KMS-11 (cell line): Measurements from ENCODE around the gene NKX2-1.

Experiments
- H2AFZ ChIP-seq: fragments of 200-600 bp; sonication (generic); 2 replicates; pipeline ENCODE4 v1.6.1; 2016; ENCODE audit warnings: antibody characterized with exemption, mixed run types, low read depth
- H3K27ac ChIP-seq: fragments of 200-600 bp; sonication (generic); 2 replicates; pipeline ENCODE4 v1.6.1; 2016; ENCODE audit warnings: mild to moderate bottlenecking, mixed run types
- H3K27me3 ChIP-seq: fragments of 200-600 bp; sonication (generic); 2 replicates; pipeline ENCODE4 v1.6.1; 2017; ENCODE audit warnings: mild to moderate bottlenecking, low read depth, mixed run types, moderate library complexity; ENCODE audit not compliant: insufficient read depth
- H3K36me3 ChIP-seq: fragments of 200-600 bp; sonication (generic); 2 replicates; pipeline ENCODE4 v1.6.1; 2017; ENCODE audit warnings: mild to moderate bottlenecking, mixed run types; ENCODE audit not compliant: insufficient read depth
- H3K4me1 ChIP-seq: fragments of 200-600 bp; sonication (generic); 2 replicates; pipeline ENCODE4 v1.6.1; 2016; ENCODE audit warnings: mild to moderate bottlenecking, low read depth, mixed run types; ENCODE audit not compliant: poor library complexity, severe bottlenecking
- H3K4me2 ChIP-seq: fragments of 200-600 bp; sonication (generic); 2 replicates; pipeline ENCODE4 v1.7.0; 2016; ENCODE audit warnings: mild to moderate bottlenecking, mixed run types
- H3K4me3 ChIP-seq: fragments of 200-600 bp; sonication (generic); IDR thresholded peaks from 2 replicates; pipeline ENCODE4 v1.6.1; 2017; ENCODE audit warnings: low read depth, low read length, mixed read lengths; ENCODE audit not compliant: insufficient read depth
- H3K79me2 ChIP-seq: fragments of 200-600 bp; sonication (generic); 2 replicates; pipeline ENCODE4 v1.6.1; 2016; ENCODE audit warnings: low read depth, mixed run types; ENCODE audit not compliant: insufficient read depth
- H3K9ac ChIP-seq: fragments of 200-600 bp; sonication (generic); 2 replicates; pipeline ENCODE4 v1.6.1; 2016; ENCODE audit warnings: mild to moderate bottlenecking, mixed run types
- H4K20me1 ChIP-seq: fragments of 200-600 bp; sonication (generic); 2 replicates; pipeline ENCODE4 v1.6.1; 2016; ENCODE audit warnings: mild to moderate bottlenecking, mixed run types; ENCODE audit not compliant: insufficient read depth
- TF ChIP-seq, protein P1 (sequence below): fragments of 200-600 bp; sonication (generic); conservative IDR thresholded peaks from 2 replicates; pipeline ENCODE4 v1.6.1; 2017; ENCODE audit warnings: low read depth, mild to moderate bottlenecking, antibody characterized with exemption, low read length, moderate library complexity, mixed read lengths

The NKX2-1 gene

DNA sequence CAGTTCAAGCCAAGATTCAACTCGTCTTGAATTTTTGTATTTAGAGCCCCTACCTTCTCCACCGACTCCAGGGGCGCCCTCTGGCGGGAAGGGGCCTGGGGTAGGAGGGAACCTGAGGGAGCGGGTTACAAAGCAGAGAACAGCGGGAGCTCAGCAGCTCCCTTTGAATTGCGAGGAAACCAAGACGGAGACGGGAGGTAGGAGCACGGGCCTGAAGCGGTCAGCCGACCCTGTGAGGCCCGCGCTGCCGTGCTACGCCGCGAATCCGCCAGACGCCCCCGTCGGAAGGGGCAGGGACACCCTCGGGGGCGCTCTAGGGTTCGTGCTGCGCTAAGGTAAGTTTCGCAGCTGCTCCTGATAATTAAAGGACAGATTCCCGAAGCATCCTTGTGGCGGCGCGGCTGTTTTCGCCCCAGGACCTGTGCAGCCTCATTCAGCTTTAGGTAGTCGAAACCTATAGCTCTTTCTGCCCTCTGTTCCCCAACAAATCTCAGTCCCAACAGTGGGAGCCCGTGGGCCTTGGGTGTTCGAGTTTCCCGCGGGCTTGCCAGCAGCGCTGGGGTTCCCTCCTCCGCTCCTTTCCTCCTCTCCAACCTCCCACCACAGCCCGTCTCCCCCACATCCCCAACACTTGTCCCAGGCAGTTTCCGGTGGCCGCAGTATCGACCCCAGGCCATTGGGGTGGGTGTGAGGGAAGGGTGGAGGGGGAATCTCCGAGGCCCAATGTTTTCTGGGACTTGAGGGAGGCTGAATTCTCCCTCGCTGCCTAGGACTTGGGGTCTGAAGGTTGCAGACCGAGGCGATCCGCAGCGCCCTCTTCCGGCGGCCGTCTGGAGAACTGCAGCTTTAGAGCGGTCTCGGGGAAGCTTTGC is 5.1 kb upstream of the NKX2-1 start:
- H3K4me1 ChIP-seq = no peaks in the 10 kb centered on the region
- H3K79me2 ChIP-seq = no peaks in the 10 kb centered on the region
- no peak overlapping the region for H3K27ac ChIP-seq
- no peak overlapping the region for H3K4me3 ChIP-seq
- H2AFZ ChIP-seq = no peak overlapping the region
- H3K9ac ChIP-seq = no peak overlapping the region
- no peaks in the 10 kb centered on the region for H3K36me3 ChIP-seq
- no peaks in the 10 kb centered on the region for H3K27me3 ChIP-seq
- no peaks in the 10 kb centered on the region for H4K20me1 ChIP-seq
- TF ChIP-seq, protein P1, sequence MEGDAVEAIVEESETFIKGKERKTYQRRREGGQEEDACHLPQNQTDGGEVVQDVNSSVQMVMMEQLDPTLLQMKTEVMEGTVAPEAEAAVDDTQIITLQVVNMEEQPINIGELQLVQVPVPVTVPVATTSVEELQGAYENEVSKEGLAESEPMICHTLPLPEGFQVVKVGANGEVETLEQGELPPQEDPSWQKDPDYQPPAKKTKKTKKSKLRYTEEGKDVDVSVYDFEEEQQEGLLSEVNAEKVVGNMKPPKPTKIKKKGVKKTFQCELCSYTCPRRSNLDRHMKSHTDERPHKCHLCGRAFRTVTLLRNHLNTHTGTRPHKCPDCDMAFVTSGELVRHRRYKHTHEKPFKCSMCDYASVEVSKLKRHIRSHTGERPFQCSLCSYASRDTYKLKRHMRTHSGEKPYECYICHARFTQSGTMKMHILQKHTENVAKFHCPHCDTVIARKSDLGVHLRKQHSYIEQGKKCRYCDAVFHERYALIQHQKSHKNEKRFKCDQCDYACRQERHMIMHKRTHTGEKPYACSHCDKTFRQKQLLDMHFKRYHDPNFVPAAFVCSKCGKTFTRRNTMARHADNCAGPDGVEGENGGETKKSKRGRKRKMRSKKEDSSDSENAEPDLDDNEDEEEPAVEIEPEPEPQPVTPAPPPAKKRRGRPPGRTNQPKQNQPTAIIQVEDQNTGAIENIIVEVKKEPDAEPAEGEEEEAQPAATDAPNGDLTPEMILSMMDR = no peak
- H3K4me2 ChIP-seq = no peak overlapping the region

DNA sequence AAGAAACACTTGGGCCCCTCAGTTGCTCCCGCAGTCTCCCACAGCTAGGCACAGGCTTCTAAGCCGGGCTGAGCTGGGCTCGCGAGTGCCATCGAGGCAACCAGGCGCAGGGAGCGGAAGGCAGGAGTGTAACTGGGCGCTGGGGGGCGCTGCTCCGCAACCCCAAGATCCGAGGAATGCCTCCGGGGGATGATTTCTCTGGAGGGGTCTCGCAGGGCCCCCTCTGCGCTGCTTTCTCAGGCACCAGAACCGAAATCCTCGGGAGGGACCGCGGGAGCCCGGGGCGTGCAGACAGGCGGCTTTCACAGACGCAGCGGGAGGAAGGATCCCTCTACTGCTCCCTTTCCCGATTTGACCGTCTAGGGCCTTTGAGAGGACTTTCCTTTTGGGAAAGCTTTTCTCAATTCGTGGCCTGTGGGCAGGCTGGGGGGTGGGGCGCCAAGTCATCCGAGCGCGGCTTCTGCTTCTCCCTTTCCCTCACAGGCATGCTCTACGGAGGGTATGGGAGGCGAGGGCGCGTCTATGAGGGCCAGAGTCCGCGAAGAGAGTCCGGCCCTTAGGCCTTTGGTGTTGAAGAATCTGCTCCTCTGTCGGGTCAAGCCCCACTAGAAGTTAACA is 4.3 kb upstream of the NKX2-1 start:
- H3K27me3 ChIP-seq = no peaks in the 10 kb centered on the region

DNA sequence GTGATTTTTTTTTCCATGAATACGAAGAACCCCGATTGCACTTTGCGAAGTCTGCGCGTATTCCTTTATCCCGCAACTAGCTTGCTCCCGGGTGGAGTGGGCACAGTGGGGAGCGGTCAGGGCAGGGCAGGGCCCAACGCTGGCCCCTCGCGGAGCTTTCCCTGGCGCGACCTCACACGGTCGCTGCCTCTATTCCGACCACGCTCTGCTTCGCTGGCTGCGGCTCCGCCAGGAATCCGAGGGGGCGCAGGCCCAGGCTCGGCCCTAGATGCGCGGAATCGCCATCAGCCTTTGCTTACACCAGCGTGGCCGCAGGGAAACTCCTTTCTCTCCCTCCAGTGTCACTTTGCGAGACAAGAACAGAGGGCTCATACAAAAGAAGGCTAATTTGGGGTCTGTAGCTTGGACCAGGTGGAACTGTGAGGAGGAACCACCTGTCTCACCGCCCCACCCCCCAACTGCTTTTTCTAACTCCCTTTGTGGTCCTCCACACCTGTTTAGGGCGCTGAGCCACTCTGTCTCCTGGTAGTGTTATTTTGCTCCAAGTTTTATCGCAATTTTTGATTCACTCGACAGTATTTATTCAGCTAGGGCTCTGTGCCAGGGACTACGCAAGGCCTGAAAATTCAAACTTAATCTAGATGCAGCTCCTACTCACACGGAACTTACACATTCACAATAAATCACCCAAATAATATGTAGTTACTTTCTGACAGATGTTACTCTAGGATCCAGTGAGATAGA is 3.1 kb upstream of the NKX2-1 start:
- Histone ChIP-seq H3K36me3 (no peaks in the 10 kb centered on the region), H3K9ac (no peak overlapping the region), H3K79me2 (no peaks in the 10 kb centered on the region), H4K20me1 (no peaks in the 10 kb centered on the region), H3K27me3 (no peaks in the 10 kb centered on the region), H3K4me3 (no peak overlapping the region), H3K4me2 (no peak overlapping the region), H3K4me1 (no peaks in the 10 kb centered on the region), H2AFZ (no peak overlapping the region), H3K27ac (no peak overlapping the region)
- TF ChIP-seq, protein P1 = no peak

More for the DNA sequence above, 4.3 kb upstream of the NKX2-1 start:
- no peaks in the 10 kb centered on the region for H3K4me1 ChIP-seq
- no peak overlapping the region for H3K9ac ChIP-seq
- no peaks in the 10 kb centered on the region for H4K20me1 ChIP-seq
- H2AFZ ChIP-seq = no peak overlapping the region
- TF ChIP-seq, protein P1 = no peak
- no peak overlapping the region for H3K27ac ChIP-seq
- H3K36me3 ChIP-seq = no peaks in the 10 kb centered on the region
- no peak overlapping the region for H3K4me2 ChIP-seq
- H3K4me3 ChIP-seq = no peak overlapping the region
- no peaks in the 10 kb centered on the region for H3K79me2 ChIP-seq

DNA sequence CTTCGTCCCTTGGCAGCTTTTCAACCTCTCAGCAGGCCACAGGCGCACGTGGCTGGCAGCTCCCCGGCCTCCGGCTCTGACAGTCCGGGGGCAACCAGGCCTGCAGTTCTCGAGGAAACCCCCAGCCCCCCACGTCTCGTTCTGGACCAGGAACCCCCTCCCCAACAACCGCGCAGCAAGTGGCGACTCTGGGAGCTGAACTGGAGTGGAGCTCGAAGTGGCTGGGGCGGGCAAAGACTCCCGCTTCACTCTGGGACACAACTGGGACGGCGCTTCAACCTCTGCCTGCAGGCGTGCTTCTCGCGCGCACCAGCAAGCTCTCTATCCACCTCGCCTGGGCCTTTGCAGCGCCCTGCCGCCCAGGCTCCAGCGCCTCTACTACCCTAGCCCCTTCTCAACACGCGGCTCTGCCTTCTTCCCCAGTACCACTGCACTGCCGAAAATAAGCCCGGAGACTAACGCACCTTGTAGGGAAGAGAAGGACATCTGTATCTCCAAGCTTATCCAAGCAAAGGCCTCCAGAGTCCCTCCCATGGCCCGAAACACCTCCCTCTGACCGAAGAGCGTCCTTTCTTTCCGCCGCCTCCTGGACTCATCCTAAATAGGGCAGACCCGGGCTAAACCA is 2.4 kb upstream of the NKX2-1 start:
- Histone ChIP-seq H3K27ac (no peak overlapping the region), H3K4me3 (no peak overlapping the region), H3K36me3 (no peaks in the 10 kb centered on the region), H3K9ac (no peak overlapping the region), H3K27me3 (no peaks in the 10 kb centered on the region), H3K4me1 (no peaks in the 10 kb centered on the region), H3K79me2 (no peaks in the 10 kb centered on the region), H2AFZ (no peak overlapping the region), H4K20me1 (no peaks in the 10 kb centered on the region), H3K4me2 (no peak overlapping the region)
- TF ChIP-seq, protein P1 = no peak
